Activated gamma-delta T cell treated with anti-CD3 and anti-CD28 coated beads, Interleukin-2, amount 50 U/mL, for 16 hours (primary cell): Measurements from ENCODE around the gene PARD3B.

Experiments used
- DNase-seq: peaks from one replicate; pipeline ENCODE4 v3.0.0-alpha.2; 2020; ENCODE audit warnings: low read depth

PARD3B gene

DNA sequence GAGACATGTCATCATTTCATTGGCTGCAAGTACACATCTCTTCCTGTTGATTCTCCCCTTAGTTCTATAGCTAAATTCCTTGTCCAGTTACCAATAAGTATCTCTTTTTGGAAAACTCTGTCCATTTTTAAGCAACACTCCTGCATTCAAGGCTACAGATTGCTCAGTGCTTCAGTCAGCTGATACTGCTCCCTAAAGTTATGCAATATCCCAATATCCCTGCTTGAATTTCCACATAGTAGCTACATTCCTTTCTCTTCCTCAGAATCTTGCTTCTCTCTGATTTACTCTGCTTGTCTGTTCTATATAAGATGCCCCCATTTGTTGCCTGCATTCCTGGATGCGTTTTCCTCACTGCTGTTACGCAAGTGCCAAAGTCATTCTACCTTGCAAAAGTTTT lies 109.8 kb downstream of the PARD3B start:
- DNase-seq = no peak

- no peak for DNase-seq
These were observed 110.4 kb downstream of the PARD3B start for GRCh38 chr2:204655626-204656025.

DNA sequence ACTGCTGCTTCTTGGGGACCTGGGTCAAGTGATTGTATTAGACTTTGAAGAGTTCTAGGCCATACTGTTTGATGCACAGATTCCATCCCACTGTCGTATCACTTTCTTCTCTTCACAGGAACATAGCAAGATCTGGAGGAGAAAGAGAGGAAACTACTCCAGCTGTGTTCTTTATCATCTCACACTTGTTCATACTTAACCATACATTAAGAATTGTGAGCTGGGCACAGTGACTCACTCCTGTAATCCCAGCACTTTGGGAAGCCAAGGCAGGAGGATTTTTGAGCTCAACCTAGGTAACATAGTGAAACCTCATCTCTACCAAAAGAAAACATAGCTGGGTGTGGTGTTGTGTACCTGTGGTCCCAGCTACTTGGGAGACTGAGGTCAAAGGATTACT lies 111.7 kb downstream of the PARD3B start:
- no peak for DNase-seq

- DNase-seq = no peak
These were observed 117.7 kb downstream of the PARD3B start for GRCh38 chr2:204662956-204663355.

DNA sequence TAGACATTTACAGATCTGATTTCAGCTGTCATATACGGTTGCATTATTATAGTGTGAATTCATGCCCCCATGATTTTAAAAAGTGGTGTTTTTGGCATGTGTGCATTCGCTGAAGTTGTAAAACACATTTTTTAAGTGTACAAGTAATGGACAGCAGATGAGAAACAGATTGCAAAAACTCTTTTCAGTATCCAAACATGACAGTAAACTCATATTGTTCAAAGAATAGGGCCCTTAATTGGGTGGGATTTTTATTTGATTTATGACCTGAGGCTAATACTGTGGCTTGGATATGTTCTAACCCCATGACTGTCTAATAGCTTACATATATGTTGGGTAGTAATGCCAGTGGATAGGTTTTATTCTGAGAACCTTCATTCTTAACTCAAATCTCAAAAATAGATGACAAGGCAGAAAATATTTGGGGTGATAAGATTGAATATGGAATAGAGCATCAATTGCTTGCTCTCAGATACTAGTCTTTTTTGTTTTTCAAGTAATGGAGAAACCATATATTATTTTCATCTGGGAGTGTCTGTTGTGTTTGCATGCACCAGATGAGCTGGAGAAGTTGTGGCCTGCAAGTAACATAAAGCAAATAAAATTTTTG lies 118.6 kb downstream of the PARD3B start:
- no peak for DNase-seq

DNA sequence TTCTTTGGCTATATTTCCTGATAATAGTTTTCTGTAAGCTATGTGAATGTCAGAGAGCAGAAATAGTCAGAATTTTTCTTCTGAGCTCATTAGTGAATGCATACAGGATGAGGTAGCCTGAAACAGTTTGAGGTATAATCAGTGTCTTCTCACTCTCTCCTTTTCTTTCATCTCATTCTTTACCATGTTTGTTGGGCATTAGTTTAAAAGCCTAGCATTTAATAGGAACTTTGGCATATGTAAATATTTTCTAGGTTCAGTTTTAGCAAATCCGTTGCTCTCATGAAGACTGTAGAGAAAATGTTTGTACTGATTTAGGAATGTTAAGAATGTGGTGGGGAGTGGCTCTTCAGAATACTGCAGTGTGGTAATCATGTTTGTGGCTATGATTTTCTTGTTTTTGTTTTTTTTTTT lies 119.4 kb downstream of the PARD3B start:
- DNase-seq = no peak

DNA sequence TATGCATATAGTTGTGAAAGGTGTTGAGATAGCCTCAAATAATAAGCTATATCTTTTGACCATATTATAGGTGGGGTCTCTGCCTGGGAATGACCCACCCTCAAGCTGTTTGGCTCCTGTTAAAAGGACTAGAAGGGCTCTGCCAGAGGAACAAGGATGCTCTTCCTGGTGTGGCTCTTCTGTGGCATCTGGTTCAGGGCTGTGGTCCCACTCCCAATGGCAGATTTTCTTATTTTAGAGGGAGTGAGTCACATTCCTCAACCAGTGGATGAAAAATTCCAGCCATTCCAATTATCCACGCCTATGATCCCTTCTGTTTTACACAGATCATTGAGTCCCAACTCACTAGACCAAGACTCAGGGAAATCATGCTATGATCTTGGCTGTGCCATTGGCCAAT lies 119.9 kb downstream of the PARD3B start:
- no peak for DNase-seq

DNA sequence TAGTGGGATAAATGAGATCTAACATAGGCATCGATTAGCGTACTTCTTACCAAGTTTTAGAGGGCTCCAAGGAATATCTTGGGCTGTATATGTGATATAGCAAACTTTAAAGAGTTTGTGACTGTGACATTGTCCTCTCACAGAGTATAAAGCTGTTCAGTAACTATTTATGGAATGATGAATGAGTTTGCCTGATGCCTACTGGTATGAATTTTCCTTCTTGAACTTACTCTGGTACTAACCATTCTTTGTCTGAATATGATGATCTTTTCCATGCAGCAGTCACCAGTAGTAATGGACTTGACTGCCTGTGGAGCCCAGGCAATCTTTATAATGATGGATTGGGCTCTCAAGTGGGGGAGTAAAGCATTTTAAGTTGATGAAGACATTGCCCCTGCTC lies 120.5 kb downstream of the PARD3B start:
- no peak for DNase-seq

- DNase-seq = no peak
These were observed 122.7 kb downstream of the PARD3B start for GRCh38 chr2:204667990-204668389.

DNA sequence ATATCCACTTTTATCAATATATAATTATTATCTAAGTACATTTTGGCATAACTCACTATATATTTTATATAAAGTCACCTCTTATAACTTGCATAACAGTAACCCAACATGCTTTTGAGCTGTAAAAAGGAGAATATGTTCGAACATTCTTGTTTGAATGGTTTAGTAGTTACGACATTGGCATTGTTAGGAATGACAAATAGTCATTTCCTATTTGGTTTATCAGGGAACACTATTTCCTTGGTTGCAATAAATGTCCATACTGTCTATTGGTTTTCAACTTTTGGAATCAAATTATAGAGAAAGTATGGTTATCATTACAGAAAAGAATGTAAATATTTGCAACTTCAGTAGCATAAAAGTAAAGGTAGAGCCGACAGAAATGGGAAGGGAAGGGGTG lies 124.1 kb downstream of the PARD3B start:
- no peak for DNase-seq

- DNase-seq = no peak
These were observed 124.8 kb downstream of the PARD3B start for GRCh38 chr2:204670124-204670523.

GRCh38 chr2:204670756-204671155 lies 125.5 kb downstream of the PARD3B start:
- DNase-seq = no peak

- DNase-seq = no peak
These were observed 127.5 kb downstream of the PARD3B start for GRCh38 chr2:204672772-204673171.

DNA sequence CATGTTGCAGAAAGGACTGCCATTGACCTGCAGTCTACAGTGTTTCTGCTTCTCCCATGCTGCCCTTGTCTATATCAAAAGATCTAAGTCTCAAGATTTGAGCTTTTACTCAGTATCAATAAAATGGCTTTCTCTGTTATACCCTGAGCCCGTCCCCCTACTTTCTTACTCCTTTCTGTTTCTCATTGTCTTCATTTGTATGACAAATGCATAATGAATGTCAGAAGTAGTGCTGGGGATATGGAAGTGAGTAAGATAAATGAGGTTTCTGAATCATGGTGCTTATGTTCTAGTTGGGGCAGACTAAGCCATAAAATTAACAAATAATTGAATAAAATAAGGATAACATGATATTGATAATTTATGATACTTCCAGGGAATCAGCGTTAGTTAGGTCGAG lies 128.6 kb downstream of the PARD3B start:
- DNase-seq = no peak

- no peak for DNase-seq
These were observed 132.8 kb downstream of the PARD3B start for GRCh38 chr2:204678031-204678430.

DNA sequence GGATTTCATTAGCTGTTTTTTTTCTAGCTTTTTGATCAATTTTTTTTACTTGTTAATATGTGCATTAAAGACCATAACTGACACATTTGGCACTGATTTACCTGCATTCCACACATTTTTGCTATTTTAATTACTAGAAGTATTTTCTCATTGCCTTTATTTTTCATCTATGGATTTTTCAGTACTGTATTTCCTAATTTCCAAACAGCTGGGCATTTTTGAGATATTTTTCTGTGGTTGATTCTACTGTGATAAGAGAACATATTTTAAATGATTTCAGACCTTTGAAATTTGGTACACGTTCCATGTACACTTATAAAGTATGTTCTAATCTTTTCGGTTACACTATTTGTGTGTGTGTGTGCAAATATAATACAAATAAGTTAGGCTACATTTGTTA lies 135.3 kb downstream of the PARD3B start:
- DNase-seq = no peak

- no peak for DNase-seq
These were observed 136.1 kb downstream of the PARD3B start for GRCh38 chr2:204681412-204681811.

GRCh38 chr2:204683384-204683783 lies 138.1 kb downstream of the PARD3B start:
- no peak for DNase-seq

GRCh38 chr2:204686406-204686805 lies 141.1 kb downstream of the PARD3B start:
- DNase-seq = no peak

DNA sequence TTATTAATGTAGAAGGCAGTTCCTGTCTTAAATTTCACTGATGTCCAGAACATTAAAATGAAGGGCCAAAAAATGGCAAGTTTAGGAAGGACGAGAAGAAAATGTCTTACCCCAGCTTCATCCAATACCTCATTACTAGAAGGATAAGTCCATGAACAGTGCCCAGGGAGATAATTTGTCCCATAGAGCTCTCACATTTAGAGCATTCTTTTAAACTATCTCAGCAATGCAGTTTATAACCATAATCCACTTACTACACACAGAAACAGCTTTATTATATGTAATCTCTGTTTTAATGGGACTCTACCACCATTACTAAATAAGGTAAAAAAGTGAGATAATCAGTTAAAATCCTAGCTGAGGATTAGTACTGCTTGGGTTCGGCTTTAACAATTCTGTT lies 142.5 kb downstream of the PARD3B start:
- no peak for DNase-seq

DNA sequence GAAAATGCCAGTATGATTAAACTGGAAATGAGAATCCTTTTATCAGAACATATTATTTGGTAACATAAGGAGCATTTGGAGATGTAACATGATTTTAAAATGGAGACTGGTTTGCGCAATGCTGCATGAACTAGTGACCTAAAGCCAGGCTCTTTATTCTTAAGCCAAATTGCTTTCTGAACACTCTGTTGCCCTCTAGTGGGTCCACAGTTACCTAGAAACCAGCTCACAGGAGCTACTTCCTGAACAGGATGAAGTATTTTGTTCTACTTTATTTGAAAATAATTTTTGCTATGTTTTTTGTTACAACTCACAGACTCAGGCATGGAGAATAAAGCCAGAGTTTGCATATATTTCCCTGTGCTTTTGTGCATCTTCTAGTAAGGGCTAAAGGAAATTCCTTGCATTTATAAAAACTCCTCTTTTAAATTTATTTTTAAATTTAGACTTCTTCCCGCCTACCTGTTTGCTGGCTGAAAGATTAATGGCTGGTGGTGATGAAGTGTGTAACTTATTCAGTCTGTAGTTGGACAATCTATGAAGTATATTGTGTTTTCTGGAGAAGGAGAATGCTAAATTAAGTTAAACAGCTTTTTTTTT lies 146.7 kb downstream of the PARD3B start:
- no peak for DNase-seq

GRCh38 chr2:204692790-204693189 lies 147.5 kb downstream of the PARD3B start:
- DNase-seq = no peak

- DNase-seq = no peak
These were observed 148.0 kb downstream of the PARD3B start for GRCh38 chr2:204693262-204693661.

DNA sequence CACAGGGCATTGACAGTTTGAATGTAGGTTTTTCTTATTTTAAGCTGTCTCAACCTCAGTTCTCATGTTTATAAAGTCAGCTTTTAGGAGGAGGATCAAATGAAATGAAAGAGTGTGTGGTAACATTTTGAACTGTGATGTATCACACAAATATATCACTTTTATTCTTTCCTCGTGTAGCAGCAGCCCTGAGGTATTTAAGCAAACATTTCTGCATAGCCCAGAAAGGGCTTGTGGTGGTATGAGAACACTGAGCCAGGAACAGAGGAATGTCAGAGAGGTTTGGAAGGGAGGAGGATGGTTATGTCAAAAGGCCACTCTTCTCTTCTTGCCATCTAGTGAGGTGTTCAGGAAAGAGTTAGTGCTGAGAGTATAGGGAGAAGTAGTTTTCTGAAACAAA lies 150.2 kb downstream of the PARD3B start:
- DNase-seq = no peak
